H1 (cell line): ENCODE data around the gene ZRANB3. TPM values are rescaled to one million over a fixed set of nuclear protein-coding genes. Genes with fewer than 3 reads are reported as not detected.

ENCODE experiments used
- CTCF ChIA-PET: fragments of 300-600 bp; sonication (Branson Sonifier 250); formaldehyde crosslinking; loops from one replicate; lab custom pipeline; 2021; ENCODE audit not compliant: partially characterized antibody; lab: Charles Lee
- POLR2A ChIA-PET: fragments of 300-600 bp; sonication (Branson Sonifier 250); formaldehyde crosslinking; loops from one replicate; lab custom pipeline; 2021; ENCODE audit warnings: inconsistent platforms; ENCODE audit not compliant: partially characterized antibody; lab: Charles Lee
- DNase-seq, 2 experiments: peaks; one replicate each; pipeline versions ENCODE4 v3.0.0 to v3.0.0-alpha.2; 2010 to 2022; ENCODE audit warnings: low spot score in 2 of 2, low read depth in 1 of 2, mixed read lengths in 1 of 2
- FAIRE-seq: peaks from 2 replicates; lab custom pipeline; 2011; peaks lifted over from hg19 to GRCh38; lab: Jason Lieb, UNC
- H2AFZ ChIP-seq: 2 replicates; pipeline ENCODE4 v1.8.1; 2012; ENCODE audit warnings: low read length, inconsistent platforms
- H2AK5ac ChIP-seq: 2 replicates; pipeline ENCODE4 v1.6.1; 2013; ENCODE audit warnings: low read depth, low read length
- H2BK120ac ChIP-seq: replicated peaks from 2 replicates; pipeline ENCODE3; 2013; ENCODE audit warnings: low read depth, low read length, inconsistent platforms
- H2BK12ac ChIP-seq: 2 replicates; pipeline ENCODE4 v1.6.1; 2013; ENCODE audit warnings: low read depth, low read length
- H2BK15ac ChIP-seq: 2 replicates; pipeline ENCODE4 v1.6.1; 2013; ENCODE audit warnings: low read length
- H2BK20ac ChIP-seq: 2 replicates; pipeline ENCODE4 v1.6.1; 2013; ENCODE audit warnings: low read length
- H2BK5ac ChIP-seq: 2 replicates; pipeline ENCODE4 v1.6.1; 2013; ENCODE audit warnings: low read depth, low read length
- H3K14ac ChIP-seq: 2 replicates; pipeline ENCODE4 v1.6.1; 2013; ENCODE audit warnings: inconsistent platforms; ENCODE audit not compliant: insufficient read length
- H3K18ac ChIP-seq: 2 replicates; pipeline ENCODE4 v1.6.1; 2013; ENCODE audit warnings: low read length; ENCODE audit errors: extremely low read depth
- H3K23ac ChIP-seq: 2 replicates; pipeline ENCODE4 v1.6.1; 2013; ENCODE audit warnings: inconsistent platforms; ENCODE audit not compliant: insufficient read length
- H3K23me2 ChIP-seq: 2 replicates; pipeline ENCODE4 v1.6.1; 2013; ENCODE audit warnings: low read depth, low read length
- H3K27ac ChIP-seq: 2 replicates; pipeline ENCODE4 v1.6.1; 2011; ENCODE audit warnings: low read depth, low read length, inconsistent platforms
- H3K27me3 ChIP-seq, 4 experiments: replicated peaks in 1 of 4; 1 replicate in 1 of 4; 2 replicates in 3 of 4; pipeline versions ENCODE4 v1.6.1 to v1.8.1; 2011 to 2013; ENCODE audit warnings: low read length in 3 of 4, mild to moderate bottlenecking in 3 of 4, inconsistent platforms in 2 of 4, mixed read lengths in 2 of 4, moderate library complexity in 1 of 4; ENCODE audit not compliant: control insufficient read depth in 3 of 4, insufficient read depth in 3 of 4; ENCODE audit errors: extremely low read depth in 1 of 4
- H3K36me3 ChIP-seq, 4 experiments: 2 replicates each; pipeline versions ENCODE4 v1.6.1 to v1.8.1; 2011 to 2013; ENCODE audit warnings: mild to moderate bottlenecking in 4 of 4, low read length in 3 of 4, moderate library complexity in 2 of 4, control low read depth in 1 of 4, inconsistent platforms in 1 of 4; ENCODE audit not compliant: insufficient read depth in 4 of 4, control insufficient read depth in 2 of 4
- H3K4ac ChIP-seq: replicated peaks from 2 replicates; pipeline ENCODE3; 2013; ENCODE audit warnings: low read length, low read depth, mixed read lengths, inconsistent platforms; ENCODE audit not compliant: insufficient read length
- H3K4me1 ChIP-seq, 4 experiments: replicated peaks in 1 of 4; 1 replicate in 1 of 4; 2 replicates in 3 of 4; pipeline versions ENCODE4 v1.6.1 to v1.8.1; 2011 to 2013; ENCODE audit warnings: low read length in 3 of 4, inconsistent platforms in 2 of 4, mixed read lengths in 1 of 4; ENCODE audit not compliant: insufficient read depth in 4 of 4, control insufficient read depth in 3 of 4
- H3K4me2 ChIP-seq, 2 experiments: 2 replicates each; pipeline versions ENCODE4 v1.6.1 to v1.8.1; 2011 to 2013; ENCODE audit warnings: low read depth in 2 of 2, low read length in 2 of 2, control low read depth in 1 of 2, inconsistent platforms in 1 of 2, mild to moderate bottlenecking in 1 of 2; ENCODE audit not compliant: insufficient read depth in 1 of 2
- H3K4me3 ChIP-seq, 4 experiments: fragments of 200-600, 300-600 bp in 1 of 4; sonication (generic), shearing (Covaris generic), sonication (Bioruptor Twin) in 1 of 4; 2 replicates each; pipeline versions ENCODE4 v1.5.1 to v1.8.1; 2011 to 2016; ENCODE audit warnings: low read length in 4 of 4, low read depth in 3 of 4, control low read depth in 2 of 4, inconsistent platforms in 2 of 4, mild to moderate bottlenecking in 2 of 4, mixed read lengths in 1 of 4, moderate library complexity in 1 of 4; ENCODE audit not compliant: insufficient read depth in 2 of 4; ENCODE audit errors: extremely low read depth in 1 of 4
- H3K56ac ChIP-seq: replicated peaks from 2 replicates; pipeline ENCODE3; 2013; ENCODE audit warnings: low read depth, mild to moderate bottlenecking, mixed read lengths, low read length, inconsistent platforms; ENCODE audit not compliant: insufficient read length
- H3K79me1 ChIP-seq: 2 replicates; pipeline ENCODE4 v1.6.1; 2013; ENCODE audit warnings: low read depth, low read length, control low read depth
- H3K79me2 ChIP-seq, 2 experiments: 2 replicates each; pipeline versions ENCODE4 v1.6.1 to v1.8.1; 2012 to 2013; ENCODE audit warnings: low read length in 2 of 2, mild to moderate bottlenecking in 2 of 2, inconsistent platforms in 1 of 2; ENCODE audit not compliant: insufficient read depth in 2 of 2, control insufficient read depth in 1 of 2
- H3K9ac ChIP-seq, 4 experiments: replicated peaks in 1 of 4; 1 replicate in 1 of 4; 2 replicates in 3 of 4; pipeline versions ENCODE4 v1.6.1 to v1.8.1; 2011 to 2013; ENCODE audit warnings: low read depth in 3 of 4, low read length in 3 of 4, control low read depth in 2 of 4, mild to moderate bottlenecking in 2 of 4, moderate library complexity in 2 of 4, inconsistent platforms in 1 of 4; ENCODE audit errors: extremely low read depth in 1 of 4
- H3K9me3 ChIP-seq, 2 experiments: 2 replicates each; pipeline versions ENCODE4 v1.6.1 to v1.8.1; 2012 to 2013; ENCODE audit warnings: mild to moderate bottlenecking in 2 of 2, moderate library complexity in 2 of 2, control low read depth in 1 of 2, inconsistent platforms in 1 of 2, low read depth in 1 of 2, low read length in 1 of 2, mixed read lengths in 1 of 2; ENCODE audit not compliant: insufficient read depth in 2 of 2
- H4K20me1 ChIP-seq, 2 experiments: replicated peaks in 1 of 2; 2 replicates each; pipeline versions ENCODE3 to v1.8.1; 2011 to 2013; ENCODE audit warnings: inconsistent platforms in 2 of 2, low read length in 2 of 2, mild to moderate bottlenecking in 1 of 2; ENCODE audit not compliant: insufficient read depth in 2 of 2, control insufficient read depth in 1 of 2
- H4K5ac ChIP-seq: 2 replicates; pipeline ENCODE4 v1.6.1; 2013; ENCODE audit warnings: low read length, low read depth, mixed read lengths, inconsistent platforms; ENCODE audit not compliant: insufficient read length
- H4K8ac ChIP-seq: 2 replicates; pipeline ENCODE4 v1.8.0; 2013; ENCODE audit warnings: mild to moderate bottlenecking, moderate library complexity, low read length, inconsistent platforms; ENCODE audit not compliant: insufficient read depth; ENCODE audit errors: extremely low read depth
- H4K91ac ChIP-seq: replicated peaks from 2 replicates; pipeline ENCODE3; 2013; ENCODE audit warnings: low read length, mixed read lengths, inconsistent platforms; ENCODE audit not compliant: insufficient read length
- BRCA1 ChIP-seq: IDR thresholded peaks from 2 replicates; pipeline ENCODE4 v1.6.1; 2012; ENCODE audit warnings: low read depth, low read length, improper control_type of control experiment
- CTBP2 ChIP-seq: IDR thresholded peaks from 2 replicates; pipeline ENCODE4 v1.7.0; 2011; ENCODE audit warnings: borderline replicate concordance, mild to moderate bottlenecking, moderate library complexity, mixed read lengths, low read length; ENCODE audit not compliant: insufficient read depth, insufficient read length
- EP300 ChIP-seq, 2 experiments: IDR thresholded peaks; 1 replicate in 1 of 2; 2 replicates in 1 of 2; pipeline ENCODE4 v1.6.1; 2011 to 2012; ENCODE audit warnings: low read depth in 2 of 2, low read length in 2 of 2, mild to moderate bottlenecking in 2 of 2, borderline replicate concordance in 1 of 2, inconsistent platforms in 1 of 2, moderate library complexity in 1 of 2
- EZH2 ChIP-seq: fragments of 200-600 bp; sonication (generic); IDR thresholded peaks from 2 replicates; pipeline ENCODE4 v1.7.1; 2012; ENCODE audit warnings: low read depth, mild to moderate bottlenecking, moderate library complexity, low read length, inconsistent platforms; ENCODE audit not compliant: severe bottlenecking
- HDAC2 ChIP-seq, 2 experiments: fragments of 300-600 bp in 1 of 2; sonication (generic) in 1 of 2; IDR thresholded peaks; 2 replicates each; pipeline ENCODE4 v1.6.1; 2011 to 2012; ENCODE audit warnings: low read depth in 2 of 2, low read length in 2 of 2, mild to moderate bottlenecking in 2 of 2, moderate library complexity in 2 of 2, borderline replicate concordance in 1 of 2, inconsistent platforms in 1 of 2
- JUN ChIP-seq: IDR thresholded peaks from 2 replicates; pipeline ENCODE4 v1.6.1; 2011; ENCODE audit warnings: low read depth, mild to moderate bottlenecking, improper control_type of control experiment, low read length
- KDM5A ChIP-seq: fragments of 200-600 bp; IDR thresholded peaks from 2 replicates; pipeline ENCODE4 v1.7.1; 2012; ENCODE audit warnings: mild to moderate bottlenecking, low read length, inconsistent platforms, mixed read lengths
- POLR2AphosphoS5 ChIP-seq: IDR thresholded peaks from 2 replicates; pipeline ENCODE4 v1.6.1; 2011; ENCODE audit warnings: low read depth, low read length
- SAP30 ChIP-seq: fragments of 300-600 bp; sonication (generic); IDR thresholded peaks from 2 replicates; pipeline ENCODE4 v1.7.1; 2012; ENCODE audit warnings: low read length, moderate library complexity, mild to moderate bottlenecking, inconsistent platforms; ENCODE audit not compliant: insufficient read depth, insufficient replicate concordance
- SIRT6 ChIP-seq: IDR thresholded peaks from one replicate; pipeline ENCODE4 v1.7.1; 2012; ENCODE audit warnings: low read length, inconsistent platforms
- TAF7 ChIP-seq: optimal IDR thresholded peaks from 2 replicates; pipeline ENCODE3; 2011; ENCODE audit warnings: low read depth, mild to moderate bottlenecking, inconsistent platforms, low read length, moderate library complexity, borderline replicate concordance
- YY1 ChIP-seq: IDR thresholded peaks from 2 replicates; pipeline ENCODE4 v1.6.1; 2011; ENCODE audit warnings: low read depth, mild to moderate bottlenecking, low read length
- WGBS, 2 experiments: shearing (Covaris generic) in 1 of 2; methylation state at CpG; one replicate each; pipeline versions ENCODE4 v1.1.6 to v1.1.7; 2013 to 2015; ENCODE audit warnings: low lambda C conversion rate in 2 of 2, mixed read lengths in 2 of 2, inconsistent platforms in 1 of 2, low coverage in 1 of 2, missing lambda C conversion rate in 1 of 2; ENCODE audit not compliant: insufficient replicate concordance in 2 of 2, insufficient coverage in 1 of 2, insufficient read length in 1 of 2; ENCODE audit errors: extremely low coverage in 1 of 2, missing lambda C conversion rate in 1 of 2; 5-methylcytosine and 5-hydroxymethylcytosine counted together
- polyA plus RNA-seq, 7 experiments: library from polyadenylated mRNA; depleted of rRNA in 3 of 7; stranded (reverse) in 5 of 7; unstranded in 2 of 7; fragments of >200 nt in 5 of 7; fragments of 200-250 nt in 2 of 7; gene quantifications; 1 replicate in 5 of 7; 2 replicates in 1 of 7; 4 replicates in 1 of 7; pipeline versions ENCODE4 v1.2.1 to v1.2.3, GENCODE V29; 2011 to 2013; ENCODE audit warnings: missing spikeins in 2 of 7, mixed read lengths in 2 of 7
- total RNA-seq: library from RNA; stranded (reverse); fragmentation: NEBNext Ultra II Directional; extraction: Animal tissue kit (Norgen Biotek cat#: 25700); gene quantifications from 2 replicates; pipeline ENCODE4 v1.2.1, GENCODE V29; 2021
- TF ChIP-seq, protein P1 (sequence below): IDR thresholded peaks from 2 replicates; pipeline ENCODE4 v1.6.1; 2011; ENCODE audit warnings: low read depth, mild to moderate bottlenecking, low read length; ENCODE audit not compliant: insufficient read depth

Gene ZRANB3
- total and polyA plus RNA-seq, 2 of the 8 experiments (the other 6 are each of a cell fraction or from before 2014, with no cell fraction given): 4.5 to 19.3 TPM

GRCh38 chr2:135248611-135249010 is 282.4 kb downstream of the ZRANB3 start:
- no peak overlapping the region for H4K91ac ChIP-seq
- no peak overlapping the region for H3K9ac ChIP-seq
- H2BK20ac ChIP-seq: no peak overlapping the region
- H3K4ac ChIP-seq: no peak overlapping the region
- POLR2A ChIA-PET: interaction anchor here (0.6 kb wide), 1 partner anchor 32 kb away, joined by 3 read pairs; no protein-coding TSS in a partner anchor
- H3K9me3 ChIP-seq: peaks cover 4 to 7% of the 10 kb centered on the region in 2 experiments; a peak in 3 of 4 replicates
- H2BK15ac ChIP-seq: no peak overlapping the region
- no peaks in the 10 kb centered on the region for H4K20me1 ChIP-seq
- no peak overlapping the region for H3K4me3 ChIP-seq
- H3K36me3 ChIP-seq: peaks cover 0 to 4% (median 0%) of the 10 kb centered on the region in 4 experiments; a peak in 1 of 8 replicates
- H2BK5ac ChIP-seq: no peak overlapping the region
- 89% methylated on average over 5 of the region's 5 CpGs; no CpG with 5 or more reads in 1 of the 2 experiments for WGBS, 2 experiments
- no peak overlapping the region for H3K18ac ChIP-seq
- H3K4me1 ChIP-seq: peaks cover 0 to 7% (median 5%) of the 10 kb centered on the region in 4 experiments; a peak in 4 of 7 replicates
- H3K27ac ChIP-seq: no peak overlapping the region
- H3K4me2 ChIP-seq: no peak overlapping the region
- FAIRE-seq (no peak), DNase-seq (no peak)
- H3K56ac ChIP-seq: no peak overlapping the region
- H3K23me2 ChIP-seq: no peaks in the 10 kb centered on the region
- H2AFZ ChIP-seq: no peak overlapping the region
- no peak overlapping the region for H4K5ac ChIP-seq
- no peaks in the 10 kb centered on the region for H3K79me2 ChIP-seq
- no peaks in the 10 kb centered on the region for H3K27me3 ChIP-seq
- H3K23ac ChIP-seq: no peak overlapping the region
- H4K8ac ChIP-seq: no peak overlapping the region
- H2AK5ac ChIP-seq: no peak overlapping the region
- no peak overlapping the region for H3K14ac ChIP-seq
- CTCF ChIA-PET: no interaction called here
- no peaks in the 10 kb centered on the region for H3K79me1 ChIP-seq
- H2BK12ac ChIP-seq: no peak overlapping the region
- H2BK120ac ChIP-seq: no peak overlapping the region
- no peak for TF ChIP-seq YY1
- TF ChIP-seq TAF7: no peak
- no peak for TF ChIP-seq EP300 (IDR thresholded peaks at IDR 0.05; ENCODE audit: borderline replicate concordance in 1 of 2, low read depth in 2 of 2, low read length in 2 of 2)
- no peak for TF ChIP-seq KDM5A
- no peak for TF ChIP-seq JUN
- TF ChIP-seq CTBP2: no peak
- TF ChIP-seq HDAC2 (IDR thresholded peaks at IDR 0.05; ENCODE audit: borderline replicate concordance in 1 of 2, low read depth in 2 of 2, low read length in 2 of 2): no peak
- TF ChIP-seq SAP30: no peak
- TF ChIP-seq BRCA1: no peak
- no peak for TF ChIP-seq EZH2
- TF ChIP-seq, protein P1, sequence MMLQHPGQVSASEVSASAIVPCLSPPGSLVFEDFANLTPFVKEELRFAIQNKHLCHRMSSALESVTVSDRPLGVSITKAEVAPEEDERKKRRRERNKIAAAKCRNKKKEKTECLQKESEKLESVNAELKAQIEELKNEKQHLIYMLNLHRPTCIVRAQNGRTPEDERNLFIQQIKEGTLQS: no peak
- TF ChIP-seq SIRT6: no peak
- TF ChIP-seq POLR2AphosphoS5: no peak
